Fibroblast of skin of back (primary cell): Measurements from ENCODE around the gene RASL12.
"Not testable (repeated sequence)": the region's sequence is repeated elsewhere in the genome, so short reads cannot be mapped to it uniquely, and the experiment has no call there.

Source experiments
- DNase-seq: peaks from one replicate; pipeline ENCODE4 v3.0.0-alpha.2; 2013

The RASL12 gene

GRCh38 chr15:65091946-65092770 is 24.4 kb upstream of the RASL12 start:
- no peak for DNase-seq

- DNase-seq, result no peak
Measured at GRCh38 chr15:65089206-65089824, 21.5 kb upstream of the RASL12 start.

DNA sequence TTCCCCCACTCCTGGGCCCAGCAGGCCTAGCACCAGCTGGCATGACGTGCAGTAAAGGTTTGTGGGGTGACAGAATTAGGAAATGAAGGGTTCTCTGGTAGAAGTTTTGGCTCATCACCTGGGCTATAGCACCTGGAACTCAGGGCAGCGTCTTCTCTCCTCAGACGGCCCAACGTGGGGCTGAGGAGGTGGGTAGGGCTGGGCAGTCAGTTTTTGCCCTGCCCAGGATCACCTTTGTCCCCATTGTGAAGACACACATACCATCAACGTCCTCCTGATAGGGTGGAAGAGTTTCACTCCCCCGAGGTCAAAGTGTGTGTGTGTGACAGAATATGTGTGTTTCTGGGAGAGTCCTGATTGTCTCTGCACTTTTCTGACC is 20.8 kb upstream of the RASL12 start:
- DNase-seq, result no peak

- DNase-seq, result no peak
Measured at GRCh38 chr15:65087873-65088642, 20.3 kb upstream of the RASL12 start.

GRCh38 chr15:65087411-65087810 is 19.6 kb upstream of the RASL12 start:
- DNase-seq, result no peak

- no peak for DNase-seq
Measured at GRCh38 chr15:65086680-65087111, 18.9 kb upstream of the RASL12 start.

DNA sequence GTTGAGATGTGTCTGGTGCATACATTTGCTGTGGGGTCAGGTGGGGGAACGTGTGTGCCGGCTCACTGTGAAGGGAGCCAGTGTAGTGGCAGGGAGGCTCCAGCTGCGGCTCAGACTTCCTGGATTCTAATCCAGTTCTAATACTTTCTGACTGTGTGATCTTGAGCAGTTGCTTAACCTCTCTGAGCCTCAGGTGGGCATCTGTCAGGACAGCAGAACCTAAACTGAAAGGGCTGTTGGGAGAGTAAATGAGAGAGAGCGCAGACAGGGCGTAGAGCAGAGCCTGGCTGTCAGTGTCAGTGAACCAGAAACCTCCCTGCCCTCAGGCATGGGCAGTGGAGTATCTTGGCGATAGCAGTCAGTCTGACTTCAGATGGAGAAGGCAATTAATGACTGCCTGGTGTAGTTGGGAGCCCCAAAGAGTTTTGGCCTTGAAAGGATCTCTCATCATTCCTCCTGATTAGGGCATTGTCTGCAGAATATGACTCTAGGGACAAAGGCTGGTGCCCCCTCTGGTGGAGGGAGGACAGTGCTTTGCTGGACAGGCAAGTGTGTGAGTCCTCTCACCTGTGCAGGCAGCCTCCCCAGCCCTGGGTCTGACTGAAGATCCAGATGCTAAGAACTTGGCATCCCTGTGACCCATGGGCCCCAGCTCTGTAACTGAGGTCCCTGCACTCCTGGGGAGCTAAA is 18.3 kb upstream of the RASL12 start:
- no peak for DNase-seq

GRCh38 chr15:65085207-65085753 is 17.5 kb upstream of the RASL12 start:
- no peak for DNase-seq

- no peak for DNase-seq
Measured at GRCh38 chr15:65084500-65085206, 16.9 kb upstream of the RASL12 start.

DNA sequence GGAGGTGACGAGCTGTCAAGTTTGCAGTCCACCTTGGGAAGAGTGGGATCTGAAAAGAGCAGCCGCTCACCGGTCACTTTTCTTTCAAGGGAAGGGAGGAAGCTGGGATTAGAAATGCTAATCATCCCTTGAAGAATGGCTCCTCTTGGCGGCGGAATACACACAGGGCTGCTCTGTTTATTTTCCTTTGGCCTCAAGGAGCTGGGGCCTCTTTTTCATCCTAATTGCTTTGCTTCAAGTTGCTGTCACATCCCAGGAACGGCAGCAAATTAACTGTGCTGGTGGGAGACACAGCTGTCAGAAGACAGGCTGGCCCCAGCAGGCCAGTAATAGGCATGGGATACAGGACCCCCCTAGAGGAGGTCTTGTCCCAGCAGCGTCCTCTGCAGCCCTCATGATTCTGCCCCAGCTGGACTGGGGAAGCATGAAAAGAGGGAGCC is 15.5 kb upstream of the RASL12 start:
- DNase-seq, result no peak

GRCh38 chr15:65082303-65082953 is 14.6 kb upstream of the RASL12 start:
- DNase-seq, result no peak

GRCh38 chr15:65081758-65082157 is 14.0 kb upstream of the RASL12 start:
- no peak for DNase-seq

DNA sequence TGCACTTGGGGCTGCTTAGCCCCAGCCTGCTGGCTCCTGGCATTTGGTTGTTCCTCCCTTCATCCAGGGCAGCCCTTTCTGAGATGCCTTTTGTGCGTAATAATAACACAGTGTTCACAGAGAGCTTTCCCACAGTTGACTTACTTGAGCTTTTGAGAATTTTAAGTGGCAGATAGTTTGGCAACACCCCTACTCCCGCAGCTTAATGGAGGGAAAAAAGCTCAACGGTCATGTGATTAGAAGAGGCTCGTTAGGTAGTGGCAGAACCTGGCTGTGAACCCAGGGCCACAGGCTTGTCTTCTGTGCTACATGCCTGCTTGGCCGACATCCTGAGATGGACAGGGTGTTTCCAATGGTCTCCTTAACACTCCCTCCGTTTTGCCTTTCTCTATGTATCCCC is 13.5 kb upstream of the RASL12 start:
- DNase-seq, result no peak

GRCh38 chr15:65079580-65079979 is 11.8 kb upstream of the RASL12 start:
- no peak for DNase-seq

DNA sequence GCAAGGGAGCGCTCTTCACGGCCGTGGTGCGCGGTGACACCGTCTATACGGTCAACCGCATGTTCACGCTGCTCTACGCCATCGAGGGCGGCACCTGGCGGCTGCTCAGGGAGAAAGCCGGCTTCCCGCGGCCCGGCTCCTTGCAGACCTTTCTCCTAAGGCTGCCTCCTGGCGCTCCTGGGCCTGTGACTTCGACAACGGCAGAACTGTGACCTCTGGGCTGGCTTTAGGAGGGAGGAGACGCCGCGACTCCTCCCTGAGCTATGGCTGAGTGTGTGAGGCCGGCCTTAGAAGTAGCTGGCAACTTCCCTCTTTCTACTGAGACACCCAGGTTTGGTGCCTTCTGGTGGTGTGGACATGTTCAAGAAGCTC is 10.2 kb upstream of the RASL12 start:
- peak; percentile 57 for DNase-seq

GRCh38 chr15:65077291-65077980 is 9.6 kb upstream of the RASL12 start:
- DNase-seq, result no peak

GRCh38 chr15:65076486-65077290 is 8.9 kb upstream of the RASL12 start, which contains the start of gene KBTBD13:
Gene KBTBD13, plus strand, starts transcription at chr15:65076746. Its CDS starts 70 bp downstream, at chr15:65076816.
- DNase-seq, result no peak

DNA sequence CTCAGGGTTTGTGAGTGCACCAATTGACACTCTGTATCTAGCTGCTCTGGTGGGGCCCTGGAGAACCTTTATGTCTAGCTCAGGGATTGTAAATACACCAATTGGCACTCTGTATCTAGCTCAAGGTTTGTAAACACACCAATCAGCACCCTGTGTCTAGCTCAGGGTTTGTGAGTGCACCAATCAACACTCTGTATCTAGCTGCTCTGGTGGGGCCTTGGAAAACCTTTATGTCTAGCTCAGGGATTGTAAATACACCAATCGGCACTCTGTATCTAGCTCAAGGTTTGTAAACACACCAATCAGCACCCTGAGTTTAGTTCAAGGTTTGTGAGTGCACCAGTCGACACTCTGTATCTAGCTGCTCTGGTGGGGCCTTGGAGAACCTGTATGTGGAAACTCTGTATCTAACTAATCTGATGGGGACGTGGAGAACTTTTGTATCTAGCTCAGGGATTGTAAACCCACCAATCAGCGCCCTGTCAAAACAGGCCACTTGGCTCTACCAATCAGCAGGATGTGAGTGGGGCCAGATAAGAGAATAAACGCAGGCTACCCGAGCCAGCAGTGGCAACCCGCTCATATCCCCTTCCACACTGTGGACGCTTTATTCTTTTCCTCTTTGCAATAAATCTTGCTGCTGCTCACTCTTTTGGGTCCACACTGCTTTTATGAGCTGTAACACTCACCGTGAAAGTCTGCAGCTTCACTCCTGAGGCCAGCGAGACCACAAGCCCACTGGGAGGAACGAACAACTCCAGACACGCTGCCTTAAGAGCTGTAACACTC is 8.0 kb upstream of the RASL12 start:
- not testable (repeated sequence) for DNase-seq

GRCh38 chr15:65074946-65075345 is 7.2 kb upstream of the RASL12 start:
- DNase-seq, result not testable (repeated sequence)
